Right lobe of liver (tissue), 4 donors: ENCODE results near the gene TMEM114.

ENCODE experiments used
- POLR2A ChIP-seq: fragments of 450-650 bp; IDR thresholded peaks from one replicate; pipeline ENCODE4 v1.6.1; 2017; ENCODE audit warnings: antibody characterized with exemption, mild to moderate bottlenecking
- TF ChIP-seq, protein P1 (sequence below), 4 donors: fragments of 200-600 bp in 3 of 4; fragments of 450-650 bp in 1 of 4; IDR thresholded peaks; one replicate each; pipeline versions ENCODE4 v1.5.1 to v1.8.0; 2016 to 2022; ENCODE audit warnings: antibody characterized with exemption in 4 of 4, mild to moderate bottlenecking in 2 of 4
- donor health status: DM: no; HTN: no; CAD: no.
- donor health status: DM: no; HTN: no; CAD: no.
- donor health status: DM: no; HTN: yes; CAD: no.

DNA sequence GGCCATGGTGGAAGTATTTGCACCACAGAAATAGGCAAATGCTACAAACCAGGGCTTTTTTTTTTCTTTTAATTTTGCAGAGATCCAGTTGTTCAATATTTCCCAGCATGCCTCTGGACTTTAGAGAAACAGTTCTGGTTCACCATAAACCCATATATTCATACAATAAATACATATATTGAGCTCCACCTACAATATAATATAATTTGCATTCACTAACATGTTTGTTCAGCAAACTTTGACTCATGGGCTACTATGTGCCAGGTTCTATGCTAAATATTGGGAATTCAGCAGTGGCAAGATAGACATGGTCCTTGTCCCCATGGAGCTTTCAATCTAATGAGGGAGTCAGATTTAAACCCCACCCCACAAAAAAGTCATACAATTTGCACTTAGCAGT, 3.2 kb downstream of the TMEM114 start:
- TF ChIP-seq, protein P1, sequence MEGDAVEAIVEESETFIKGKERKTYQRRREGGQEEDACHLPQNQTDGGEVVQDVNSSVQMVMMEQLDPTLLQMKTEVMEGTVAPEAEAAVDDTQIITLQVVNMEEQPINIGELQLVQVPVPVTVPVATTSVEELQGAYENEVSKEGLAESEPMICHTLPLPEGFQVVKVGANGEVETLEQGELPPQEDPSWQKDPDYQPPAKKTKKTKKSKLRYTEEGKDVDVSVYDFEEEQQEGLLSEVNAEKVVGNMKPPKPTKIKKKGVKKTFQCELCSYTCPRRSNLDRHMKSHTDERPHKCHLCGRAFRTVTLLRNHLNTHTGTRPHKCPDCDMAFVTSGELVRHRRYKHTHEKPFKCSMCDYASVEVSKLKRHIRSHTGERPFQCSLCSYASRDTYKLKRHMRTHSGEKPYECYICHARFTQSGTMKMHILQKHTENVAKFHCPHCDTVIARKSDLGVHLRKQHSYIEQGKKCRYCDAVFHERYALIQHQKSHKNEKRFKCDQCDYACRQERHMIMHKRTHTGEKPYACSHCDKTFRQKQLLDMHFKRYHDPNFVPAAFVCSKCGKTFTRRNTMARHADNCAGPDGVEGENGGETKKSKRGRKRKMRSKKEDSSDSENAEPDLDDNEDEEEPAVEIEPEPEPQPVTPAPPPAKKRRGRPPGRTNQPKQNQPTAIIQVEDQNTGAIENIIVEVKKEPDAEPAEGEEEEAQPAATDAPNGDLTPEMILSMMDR (IDR thresholded peaks at IDR 0.05), result no peak
- no peak for TF ChIP-seq POLR2A
